Adipose tissue (tissue), 3 donors: ENCODE measurements around the gene PHYH. TPM values are rescaled to one million over a fixed set of nuclear protein-coding genes. Genes with fewer than 3 reads are reported as not detected.

Source experiments
- H3K27ac ChIP-seq: one replicate; pipeline ENCODE4 v1.5.1; 2013; ENCODE audit warnings: low read depth, low read length
- WGBS, 3 donors: extraction: QIAGEN DNeasy Blood & Tissue Kit; methylation state at CpG; one replicate each; pipeline ENCODE4 v1.1.7; 2013; 5-methylcytosine and 5-hydroxymethylcytosine counted together
- polyA plus RNA-seq, 3 donors: library from polyadenylated mRNA; stranded (reverse); fragments of 200-250 nt; gene quantifications; one replicate each; pipeline ENCODE4 v1.2.3, GENCODE V29; 2013
- donor health status: healthy with polysubstance abuse.
- donor health status: Bipolar disorder and iron deficiency.
- donor health status: healthy.

Gene PHYH
- polyA plus RNA-seq, 3 donors, result 16.2 to 71.3 (median 52.1) TPM

DNA sequence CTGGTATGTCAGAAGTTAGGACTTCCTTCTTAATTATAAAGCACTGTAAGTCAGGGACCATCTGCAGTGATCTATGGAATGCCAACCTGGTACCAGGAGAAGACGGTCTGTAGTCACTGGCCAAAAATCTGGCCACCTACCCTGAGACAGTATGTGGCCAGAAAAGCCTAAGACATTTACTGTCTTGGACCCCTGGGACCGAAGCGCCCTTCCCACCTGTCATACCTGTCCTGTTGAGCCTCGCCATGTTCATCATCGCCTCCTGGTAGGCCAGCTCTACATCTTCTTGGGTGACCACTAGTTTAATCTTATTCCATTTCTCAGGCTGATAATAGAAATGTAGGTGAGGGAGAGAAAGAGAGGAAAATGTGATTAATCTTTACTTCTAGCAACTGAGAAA, 28.3 kb upstream of the PHYH start:
- whole genome bisulfite sequencing, 3 donors, result 92 to 98% (median 96%) methylated on average over 5 of the region's 5 CpGs
- H3K27ac ChIP-seq, result no peak overlapping the region

DNA sequence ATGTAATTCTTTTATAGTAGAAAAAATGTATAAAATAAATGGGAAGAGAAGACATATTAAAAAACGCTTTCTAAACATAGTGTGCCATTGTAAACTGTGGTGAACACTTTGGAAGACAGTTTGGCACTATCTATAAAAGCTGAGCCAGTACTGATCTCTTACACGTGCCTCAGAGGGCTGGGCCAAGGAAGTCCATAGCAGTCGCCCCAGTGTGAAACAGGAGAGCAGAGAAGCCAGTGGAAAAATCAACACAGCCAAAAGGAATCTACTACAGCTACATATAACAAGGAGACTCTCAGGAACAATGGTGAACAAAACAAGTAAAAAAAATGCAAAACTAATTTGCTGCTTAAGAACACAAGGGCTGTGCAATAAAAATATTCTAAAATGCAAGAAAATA, 27.7 kb upstream of the PHYH start:
- H3K27ac ChIP-seq, result no peak overlapping the region
- WGBS, 3 donors, result 36 to 59% (median 45%) methylated on average over 3 of the region's 3 CpGs

GRCh38 chr10:13322615-13323148, 22.8 kb upstream of the PHYH start:
- no peak overlapping the region for H3K27ac ChIP-seq
- 96 to 97% (median 97%) methylated on average over 24 of the region's 24 CpGs for WGBS, 3 donors

DNA sequence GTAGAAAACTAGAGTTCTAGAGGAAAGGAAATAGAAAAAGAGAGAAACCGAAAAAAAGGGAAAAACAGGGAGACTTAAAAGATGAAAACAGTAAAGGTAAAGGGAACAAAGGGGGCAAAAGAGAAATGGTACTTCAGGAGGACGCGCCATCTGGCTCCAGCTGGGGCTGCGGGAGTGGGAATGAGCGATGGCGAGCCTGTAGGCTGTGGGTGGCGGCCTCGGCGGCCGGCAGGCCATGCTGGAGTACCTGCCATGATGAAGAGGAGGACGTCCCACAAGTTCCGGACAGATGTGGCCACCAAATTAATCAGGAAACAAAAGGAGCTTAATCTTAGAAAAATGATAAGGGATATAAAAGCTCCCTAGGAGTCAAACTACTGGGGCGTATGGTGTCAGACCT, 21.7 kb upstream of the PHYH start:
- WGBS, 3 donors, result 94 to 97% (median 95%) methylated on average over 13 of the region's 13 CpGs
- H3K27ac ChIP-seq, result no peak overlapping the region

DNA sequence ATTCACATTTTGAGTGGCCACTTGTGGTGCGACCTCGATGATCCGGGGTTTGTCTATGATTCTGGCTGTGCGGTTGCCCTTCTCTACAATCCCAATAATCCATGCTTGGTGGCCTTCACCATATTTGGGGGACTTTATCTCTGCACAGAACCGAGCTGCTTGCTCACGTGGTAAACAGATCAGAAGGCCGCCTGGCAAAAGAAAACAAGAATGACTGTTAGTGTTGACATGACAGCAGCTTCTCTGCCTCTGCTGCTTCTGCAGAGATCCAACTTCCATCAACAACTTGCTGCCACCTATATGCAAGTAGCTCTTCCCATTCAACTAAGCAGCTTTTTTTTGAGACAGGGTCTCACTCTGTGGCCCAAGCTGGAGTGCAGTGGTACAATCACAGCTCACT, 19.3 kb upstream of the PHYH start:
- WGBS, 3 donors, result 83 to 94% (median 89%) methylated on average over 7 of the region's 7 CpGs

GRCh38 chr10:13317474-13317873, 17.6 kb upstream of the PHYH start:
- no peak overlapping the region for H3K27ac ChIP-seq

More for the DNA sequence above, 19.3 kb upstream of the PHYH start:
- no peak overlapping the region for H3K27ac ChIP-seq

DNA sequence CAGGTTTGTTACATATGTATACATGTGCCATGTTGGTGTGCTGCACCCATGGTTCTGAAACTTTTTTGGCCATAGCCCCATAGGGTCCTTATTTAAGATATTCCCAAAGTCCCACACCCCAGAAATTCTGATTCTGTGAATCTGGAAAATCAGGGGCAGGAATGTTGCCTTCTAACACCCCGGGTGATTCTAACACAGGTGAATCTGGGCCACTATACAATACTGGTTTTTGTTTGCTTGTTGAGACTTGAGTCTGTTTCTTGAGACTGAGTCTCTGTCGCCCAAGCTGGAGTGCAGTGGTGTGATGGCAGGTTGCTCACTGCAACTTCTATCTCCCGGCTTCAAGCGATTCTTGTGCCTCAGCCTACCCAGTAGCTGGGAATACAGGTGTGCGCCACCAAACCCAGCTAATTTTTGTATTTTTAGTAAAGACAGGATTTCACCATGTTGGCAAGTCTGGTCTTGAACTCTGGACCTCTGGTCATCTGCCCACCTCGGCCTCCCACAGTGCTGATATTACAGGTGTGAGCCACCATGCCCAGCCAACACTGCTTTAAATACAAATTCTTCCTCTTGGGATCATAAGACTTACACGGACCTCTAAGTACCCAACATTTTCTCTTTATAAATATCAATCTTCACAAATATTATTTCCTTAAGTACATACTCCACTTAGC, 16.9 kb upstream of the PHYH start:
- 91 to 95% (median 95%) methylated on average over 7 of the region's 7 CpGs for WGBS, 3 donors
- no peak overlapping the region for H3K27ac ChIP-seq

More at GRCh38 chr10:13317474-13317873, 17.6 kb upstream of the PHYH start:
- WGBS, 3 donors, result 55 to 81% (median 64%) methylated on average over 6 of the region's 6 CpGs

DNA sequence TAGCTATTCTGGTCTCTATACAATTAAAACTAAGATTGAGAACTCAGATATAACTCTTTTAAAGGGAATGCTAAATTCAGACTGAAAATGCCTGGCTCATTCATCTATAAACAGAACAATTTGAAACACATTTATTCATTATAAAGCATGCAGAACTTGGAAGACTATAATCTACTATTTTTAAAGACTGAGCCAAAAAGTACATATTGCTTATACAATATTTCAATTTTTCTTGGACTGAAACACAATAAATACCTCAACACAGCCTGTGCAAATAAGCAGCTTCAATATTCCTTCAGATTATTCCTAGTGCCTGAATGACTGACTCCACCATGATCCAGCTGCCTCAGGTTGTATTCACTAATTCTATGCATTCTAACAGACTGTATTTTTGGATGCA, 15.5 kb upstream of the PHYH start:
- H3K27ac ChIP-seq, result no peak overlapping the region

- whole genome bisulfite sequencing, 3 donors, result 74 to 80% (median 76%) methylated on average over 5 of the region's 5 CpGs
- H3K27ac ChIP-seq, result no peak overlapping the region
Observed at GRCh38 chr10:13311177-13311575, 11.3 kb upstream of the PHYH start.

DNA sequence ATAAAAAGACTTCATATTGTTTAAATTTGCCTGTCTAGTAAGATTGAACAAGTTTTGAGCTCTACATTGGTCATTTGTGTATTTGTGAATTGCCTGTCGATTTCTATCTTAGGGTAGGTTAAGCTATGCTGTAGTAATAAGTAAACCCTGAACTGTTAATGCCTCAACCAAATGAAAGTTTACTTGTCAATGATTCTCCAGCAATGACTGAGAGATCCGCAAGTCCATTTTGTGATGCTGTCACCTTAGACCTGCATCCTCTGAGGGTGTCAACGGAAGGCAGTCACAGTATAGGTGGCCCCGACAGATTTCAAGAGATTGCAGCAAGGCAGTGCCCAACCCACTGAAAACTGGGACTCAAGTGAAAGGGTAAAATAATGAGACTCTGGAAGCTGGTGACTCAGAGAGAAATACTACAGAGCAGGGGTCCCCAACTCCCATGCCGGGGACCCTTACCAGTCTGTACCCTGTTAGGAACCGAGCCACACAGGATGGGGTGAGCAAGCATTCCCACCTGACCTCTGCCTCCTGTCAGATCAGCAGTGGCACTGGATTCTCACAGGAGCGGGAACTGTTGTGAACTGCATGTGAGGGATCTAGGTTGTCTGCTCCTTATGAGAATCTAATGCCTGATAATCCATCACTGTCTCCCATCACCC, 10.8 kb upstream of the PHYH start:
- H3K27ac ChIP-seq, result no peak overlapping the region
- 76 to 94% (median 94%) methylated on average over 7 of the region's 7 CpGs for WGBS, 3 donors

- no peak overlapping the region for H3K27ac ChIP-seq
- 88 to 96% (median 95%) methylated on average over 2 of the region's 2 CpGs for WGBS, 3 donors
Observed at GRCh38 chr10:13309792-13310191, 9.9 kb upstream of the PHYH start.

DNA sequence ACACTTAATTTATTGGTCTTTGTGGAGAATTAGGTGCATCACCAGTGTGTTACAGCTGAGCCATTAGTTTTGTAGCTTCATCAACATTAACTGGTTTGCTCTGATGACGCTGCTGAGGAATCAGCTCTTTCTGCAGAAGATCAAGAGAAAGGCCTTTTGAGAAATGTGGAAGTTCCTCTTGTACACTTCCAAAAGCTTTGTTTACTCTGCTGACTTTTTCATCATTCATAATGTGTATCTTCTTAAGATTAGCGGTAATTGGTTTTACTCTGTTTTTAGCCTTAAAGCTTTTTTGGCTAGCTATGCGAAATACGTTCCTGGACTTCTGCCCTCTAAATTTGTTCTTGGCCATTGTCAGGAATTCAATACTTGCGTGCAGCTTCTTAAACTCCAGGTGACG, 8.2 kb upstream of the PHYH start:
- WGBS, 3 donors, result 65 to 87% (median 66%) methylated on average over 6 of the region's 6 CpGs
- no peak overlapping the region for H3K27ac ChIP-seq

- WGBS, 3 donors, result 74 to 93% (median 86%) methylated on average over 6 of the region's 6 CpGs
- H3K27ac ChIP-seq, result no peak overlapping the region
Observed at GRCh38 chr10:13306103-13306502, 6.2 kb upstream of the PHYH start.

GRCh38 chr10:13302821-13303555, 3.1 kb upstream of the PHYH start:
- H3K27ac ChIP-seq, result no peak overlapping the region
- 77 to 85% (median 83%) methylated on average over 23 of the region's 23 CpGs for WGBS, 3 donors

GRCh38 chr10:13298748-13299436, 972 bp downstream of the PHYH start:
- no peak overlapping the region for H3K27ac ChIP-seq
- WGBS, 3 donors, result 37 to 43% (median 40%) methylated on average over 18 to 20 of the region's 20 CpGs

DNA sequence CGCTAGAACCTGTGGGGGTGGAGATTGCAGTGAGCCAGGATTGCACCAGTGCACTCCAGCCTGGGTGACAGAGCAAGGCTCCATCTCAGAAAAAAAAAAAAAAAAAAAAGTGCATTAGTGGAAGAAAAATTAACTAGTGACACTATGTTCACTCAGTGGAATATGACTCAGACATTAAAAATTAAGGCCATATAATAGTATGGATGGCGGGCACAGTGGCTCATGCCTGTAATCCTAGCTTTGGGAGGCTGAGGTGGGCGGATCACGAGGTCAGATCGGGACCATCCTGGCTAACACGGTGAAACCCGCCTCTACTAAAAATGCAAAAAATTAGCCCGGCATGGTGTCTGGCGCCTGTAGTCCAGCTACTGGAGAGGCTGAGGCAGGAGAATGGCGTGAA, 3.4 kb downstream of the PHYH start:
- 93 to 97% (median 97%) methylated on average over 8 to 10 of the region's 10 CpGs for WGBS, 3 donors

GRCh38 chr10:13294784-13295183, 5.1 kb downstream of the PHYH start:
- H3K27ac ChIP-seq, result no peak overlapping the region
- 92 to 97% (median 93%) methylated on average over 2 of the region's 2 CpGs for WGBS, 3 donors

More for the DNA sequence above, 3.4 kb downstream of the PHYH start:
- H3K27ac ChIP-seq, result no peak overlapping the region

GRCh38 chr10:13291821-13292773, 7.8 kb downstream of the PHYH start:
- WGBS, 3 donors, result 91 to 96% (median 93%) methylated on average over 19 of the region's 19 CpGs

More at GRCh38 chr10:13291821-13292773, 7.8 kb downstream of the PHYH start:
- no peak overlapping the region for H3K27ac ChIP-seq
